CD4-positive, alpha-beta memory T cell (primary cell): Measurements from ENCODE around the gene FBXO41. TPM values are rescaled to one million over a fixed set of nuclear protein-coding genes. Genes with fewer than 3 reads are reported as not detected.

ENCODE experiments used
- CTCF ChIA-PET: fragments of 350-600 bp; sonication (Branson Sonifier 250); formaldehyde crosslinking; loops from one replicate; lab custom pipeline; 2021; ENCODE audit warnings: inconsistent platforms; ENCODE audit not compliant: partially characterized antibody; lab: Charles Lee
- POLR2A ChIA-PET: fragments of 350-600 bp; sonication (Branson Sonifier 250); formaldehyde crosslinking; loops from one replicate; lab custom pipeline; 2021; ENCODE audit not compliant: partially characterized antibody; lab: Charles Lee
- DNase-seq, 5 donors: peaks; one replicate each; pipeline versions ENCODE4 v3.0.0 to v3.0.0-alpha.2; 2020 to 2022; ENCODE audit warnings: mixed read lengths in 1 of 5
- H3K27ac ChIP-seq: one replicate; pipeline ENCODE4 v1.7.0; 2013; ENCODE audit warnings: low read depth, low read length
- H3K27me3 ChIP-seq: 2 replicates; pipeline ENCODE4 v1.7.0; 2013; ENCODE audit warnings: mild to moderate bottlenecking, low read length, moderate library complexity; ENCODE audit not compliant: insufficient read depth
- H3K36me3 ChIP-seq: 2 replicates; pipeline ENCODE4 v1.7.0; 2013; ENCODE audit warnings: mild to moderate bottlenecking, low read length, moderate library complexity; ENCODE audit not compliant: insufficient read depth
- H3K4me1 ChIP-seq: 2 replicates; pipeline ENCODE4 v1.7.0; 2013; ENCODE audit warnings: mild to moderate bottlenecking, low read length, moderate library complexity; ENCODE audit not compliant: insufficient read depth
- H3K4me3 ChIP-seq, 2 donors: one replicate each; pipeline ENCODE4 v1.7.0; 2013; ENCODE audit warnings: low read length in 2 of 2, mild to moderate bottlenecking in 1 of 2
- H3K9me3 ChIP-seq, 2 donors: one replicate each; pipeline ENCODE4 v1.7.0; 2013; ENCODE audit warnings: low read length in 2 of 2, control low read depth in 1 of 2; ENCODE audit not compliant: control insufficient read depth in 1 of 2
- H3K27ac Mint-ChIP-seq, 7 donors: one replicate each; pipeline ENCODE4 v1.8.0; 2020 to 2021; ENCODE audit warnings: mixed read lengths in 7 of 7, mild to moderate bottlenecking in 6 of 7, inconsistent platforms in 3 of 7, moderate library complexity in 3 of 7
- H3K27me3 Mint-ChIP-seq, 2 donors: one replicate each; pipeline ENCODE4 v1.8.0; 2020 to 2021; ENCODE audit warnings: mixed read lengths in 2 of 2
- H3K36me3 Mint-ChIP-seq, 2 donors: one replicate each; pipeline ENCODE4 v1.8.0; 2020 to 2021; ENCODE audit warnings: mixed read lengths in 2 of 2, inconsistent platforms in 1 of 2, mild to moderate bottlenecking in 1 of 2
- H3K4me1 Mint-ChIP-seq, 4 donors: one replicate each; pipeline ENCODE4 v1.8.0; 2020 to 2021; ENCODE audit warnings: mixed read lengths in 4 of 4, mild to moderate bottlenecking in 1 of 4
- H3K4me3 Mint-ChIP-seq, 8 donors: one replicate each; pipeline ENCODE4 v1.8.0; 2020 to 2021; ENCODE audit warnings: mixed read lengths in 8 of 8, mild to moderate bottlenecking in 7 of 8, moderate library complexity in 6 of 8, inconsistent platforms in 3 of 8
- H3K9me3 Mint-ChIP-seq, 8 donors: one replicate each; pipeline ENCODE4 v1.8.0; 2020 to 2021; ENCODE audit warnings: mixed read lengths in 8 of 8, mild to moderate bottlenecking in 5 of 8, inconsistent platforms in 3 of 8, moderate library complexity in 1 of 8
- intact Hi-C: fragments of 100-400 bp; cut with micrococcal nuclease; formaldehyde crosslinking; loops from one replicate; pipeline ENCODE4 v1.15.1; 2023
- polyA plus RNA-seq, 2 donors: library from polyadenylated mRNA; unstranded; fragments of 300-500 nt; fragmentation: Illumina TruSeq; gene quantifications; one replicate each; pipeline ENCODE4 v1.2.3, GENCODE V29; 2021
- total RNA-seq, 2 experiments: library from RNA; stranded (reverse); gene quantifications; one replicate each; pipeline ENCODE4 v1.2.3, GENCODE V29; 2021

FBXO41 gene
- total and polyA plus RNA-seq, 4 experiments from 2014 or later = 1.6 to 11.4 (median 9.8) TPM; not detected in 1

- Histone ChIP-seq H3K36me3 (peaks cover 15% of the 10 kb centered on the region), H3K4me3 (no peak overlapping the region), H3K9me3 (no peaks in the 10 kb centered on the region), H3K27ac (no peak overlapping the region), H3K27me3 (no peaks in the 10 kb centered on the region), H3K4me1 (no peaks in the 10 kb centered on the region)
- no peak for DNase-seq
- Mint-ChIP-seq H3K4me3 (no peak overlapping the region), H3K9me3 (no peaks in the 10 kb centered on the region), H3K36me3 (peaks cover 11 to 33% of the 10 kb centered on the region in 2 donors), H3K27ac (no peak overlapping the region), H3K27me3 (no peaks in the 10 kb centered on the region), H3K4me1 (peaks cover 0 to 6% (median 0%) of the 10 kb centered on the region in 4 donors)
- ChIA-PET CTCF (interaction anchor here (4.5 kb wide), 1 partner anchor 14 kb away, joined by 23 read pairs; the partner anchor contains the start of gene SMYD5), POLR2A (interaction anchor here (0.9 kb wide), 1 partner anchor 114 kb away, joined by 3 read pairs; the partner anchor contains the start of gene RAB11FIP5)
- intact Hi-C loops = no loop called here
Observed at GRCh38 chr2:73227086-73227485, 57.2 kb downstream of the FBXO41 start.

DNA sequence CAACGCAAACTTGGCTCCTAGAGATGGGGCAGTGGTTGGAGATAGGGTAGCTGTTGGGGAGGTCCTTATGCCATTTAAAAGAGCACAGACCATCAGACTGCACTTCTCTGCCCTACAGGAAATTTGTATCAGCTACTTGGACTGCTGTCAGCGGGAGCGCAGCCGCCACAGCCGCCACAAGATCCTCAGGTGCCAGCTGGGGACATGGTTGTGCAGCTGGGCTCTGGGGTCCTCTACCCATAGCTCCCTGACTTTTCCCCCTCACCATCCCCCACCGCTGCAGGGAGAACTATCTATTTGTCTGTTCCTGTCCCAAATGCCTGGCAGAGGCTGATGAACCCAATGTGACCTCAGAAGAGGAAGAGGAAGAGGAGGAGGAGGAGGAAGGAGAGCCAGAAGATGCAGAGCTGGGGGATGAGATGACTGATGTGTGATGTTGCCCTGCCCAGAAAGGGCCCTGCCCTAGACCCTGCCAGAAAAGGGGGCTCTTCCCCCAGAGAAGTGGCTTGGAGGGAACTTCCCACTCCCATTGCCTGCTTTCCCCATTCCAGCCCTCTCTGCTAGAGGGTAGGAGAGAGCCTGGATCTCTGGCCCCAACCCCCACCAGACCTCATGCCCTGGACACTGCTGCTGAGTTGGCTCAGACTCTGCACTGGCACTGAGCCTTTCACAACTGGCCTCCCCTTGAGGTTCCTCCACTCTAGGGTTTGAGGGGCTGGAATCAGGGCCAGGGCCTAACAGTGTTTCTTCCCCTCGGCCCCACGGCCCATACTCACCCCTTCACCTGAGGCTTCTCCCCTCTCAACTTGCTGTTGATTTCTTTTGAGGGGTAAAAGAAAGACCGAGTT, 58.5 kb downstream of the FBXO41 start:
- H3K36me3 ChIP-seq = peaks cover 28% of the 10 kb centered on the region
- no peaks in the 10 kb centered on the region for H3K9me3 Mint-ChIP-seq
- peaks cover 20 to 46% of the 10 kb centered on the region in 2 donors for H3K36me3 Mint-ChIP-seq
- H3K27me3 ChIP-seq = no peaks in the 10 kb centered on the region
- DNase-seq = no peak
- no peak overlapping the region for H3K4me3 Mint-ChIP-seq
- intact Hi-C loops = no loop called here
- no peaks in the 10 kb centered on the region for H3K9me3 ChIP-seq
- ChIA-PET CTCF (interaction anchor here (1.0 kb wide), 1 partner anchor 13 kb away, joined by 4 read pairs; no protein-coding TSS in a partner anchor), POLR2A (interaction anchor here (2.0 kb wide), 1 partner anchor 8 kb away, joined by 9 read pairs; the partner anchor contains the start of genes CCT7 and PRADC1)
- H3K4me1 ChIP-seq = no peaks in the 10 kb centered on the region
- H3K4me3 ChIP-seq = no peak overlapping the region
- H3K27ac ChIP-seq = no peak overlapping the region
- no peaks in the 10 kb centered on the region for H3K27me3 Mint-ChIP-seq
- H3K4me1 Mint-ChIP-seq = peaks cover 0 to 6% (median 0%) of the 10 kb centered on the region in 4 donors
- H3K27ac Mint-ChIP-seq = no peak overlapping the region

GRCh38 chr2:73223821-73224220, 60.5 kb downstream of the FBXO41 start:
- Mint-ChIP-seq H3K27ac (no peak overlapping the region), H3K4me1 (peaks cover 0 to 6% (median 0%) of the 10 kb centered on the region in 4 donors), H3K27me3 (no peaks in the 10 kb centered on the region), H3K9me3 (no peaks in the 10 kb centered on the region), H3K4me3 (no peak overlapping the region), H3K36me3 (peaks cover 20 to 57% of the 10 kb centered on the region in 2 donors)
- H3K4me1 ChIP-seq = no peaks in the 10 kb centered on the region
- intact Hi-C loops = no loop called here
- H3K27me3 ChIP-seq = no peaks in the 10 kb centered on the region
- POLR2A ChIA-PET = interaction anchor here (1.2 kb wide), 2 partner anchors 11 to 15 kb away, joined by 3 read pairs; no protein-coding TSS in a partner anchor
- no peak overlapping the region for H3K4me3 ChIP-seq
- CTCF ChIA-PET = interaction anchor here (1.7 to 3.7 kb wide), 2 partner anchors 10 to 11 kb away, joined by 7 to 19 read pairs; partner anchors contain the start of genes CCT7, PRADC1 and SMYD5
- H3K36me3 ChIP-seq = peaks cover 40% of the 10 kb centered on the region
- no peaks in the 10 kb centered on the region for H3K9me3 ChIP-seq
- no peak overlapping the region for H3K27ac ChIP-seq
- DNase-seq = no peak

DNA sequence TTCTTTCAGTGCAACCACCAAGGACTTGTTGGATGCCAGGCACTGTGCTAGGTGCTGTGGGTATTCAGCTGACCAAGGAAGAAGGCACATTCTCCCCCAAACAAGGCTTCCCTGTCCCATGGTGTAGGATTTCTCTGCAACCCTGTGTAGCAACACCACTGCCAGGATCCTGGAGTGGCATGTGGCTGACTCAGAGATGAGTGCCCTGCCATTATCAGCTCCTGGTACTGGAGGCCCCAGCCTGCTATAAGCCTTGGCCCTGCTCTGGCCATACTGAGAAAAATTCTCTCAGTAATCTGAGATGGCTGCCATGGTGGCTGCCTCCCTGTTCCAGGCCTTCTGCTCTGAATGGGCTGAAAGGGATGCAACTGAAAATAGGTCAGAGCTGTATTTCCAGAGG, 66.0 kb downstream of the FBXO41 start:
- intact Hi-C loops = no loop called here
- H3K4me1 Mint-ChIP-seq = peaks cover 20 to 27% (median 23%) of the 10 kb centered on the region in 4 donors
- no peak for DNase-seq
- H3K27me3 Mint-ChIP-seq = no peaks in the 10 kb centered on the region
- Histone ChIP-seq H3K4me1 (peaks cover 20% of the 10 kb centered on the region), H3K36me3 (peaks cover 35% of the 10 kb centered on the region), H3K27me3 (no peaks in the 10 kb centered on the region), H3K4me3 (no peak overlapping the region), H3K9me3 (no peaks in the 10 kb centered on the region), H3K27ac (no peak overlapping the region)
- H3K36me3 Mint-ChIP-seq = peaks cover 15 to 44% of the 10 kb centered on the region in 2 donors
- H3K9me3 Mint-ChIP-seq = no peaks in the 10 kb centered on the region
- ChIA-PET CTCF (interaction anchor here (1.3 to 3.6 kb wide), 2 partner anchors 10 to 41 kb away, joined by 3 to 9 read pairs; no protein-coding TSS in a partner anchor), POLR2A (interaction anchor here (2.0 kb wide), 1 partner anchor 15 kb away, joined by 11 read pairs; the partner anchor contains the start of genes CCT7 and PRADC1)
- no peak overlapping the region for H3K4me3 Mint-ChIP-seq
- no peak overlapping the region for H3K27ac Mint-ChIP-seq

DNA sequence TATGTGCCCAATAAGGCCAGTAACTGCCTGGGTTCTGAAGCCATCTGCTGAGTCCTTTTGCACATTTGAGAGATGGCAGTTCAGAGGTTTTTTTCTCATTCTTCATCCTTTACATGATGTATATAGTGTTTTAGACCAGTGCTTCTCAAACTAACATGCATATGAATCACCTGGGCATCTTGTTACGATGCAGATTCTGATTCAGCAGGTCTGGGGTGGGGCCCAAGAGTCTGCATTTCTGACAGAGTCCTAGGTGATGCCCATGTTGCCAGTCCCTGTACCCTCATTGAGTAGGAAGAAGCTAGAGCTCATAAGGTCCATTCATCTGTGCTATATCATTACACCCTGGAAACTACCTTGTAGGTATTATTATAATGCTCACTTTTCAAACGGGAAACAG, 66.5 kb downstream of the FBXO41 start:
- Histone ChIP-seq H3K4me3 (no peak overlapping the region), H3K27ac (no peak overlapping the region), H3K27me3 (no peaks in the 10 kb centered on the region), H3K4me1 (peaks cover 25% of the 10 kb centered on the region), H3K9me3 (no peaks in the 10 kb centered on the region), H3K36me3 (peaks cover 30% of the 10 kb centered on the region)
- CTCF ChIA-PET = interaction anchor here (1.3 to 3.6 kb wide), 2 partner anchors 11 to 40 kb away, joined by 3 to 9 read pairs; no protein-coding TSS in a partner anchor
- Mint-ChIP-seq H3K27me3 (no peaks in the 10 kb centered on the region), H3K4me3 (peak overlapping the region in 1 of 8 donors; percentile 7), H3K36me3 (peaks cover 15 to 41% of the 10 kb centered on the region in 2 donors), H3K27ac (peak overlapping the region in 1 of 7 donors; percentile 18), H3K4me1 (peaks cover 21 to 32% (median 26%) of the 10 kb centered on the region in 4 donors), H3K9me3 (no peaks in the 10 kb centered on the region)
- DNase-seq = no peak
- intact Hi-C loops = no loop called here
- POLR2A ChIA-PET = interaction anchor here (2.0 kb wide), 1 partner anchor 16 kb away, joined by 11 read pairs; the partner anchor contains the start of genes CCT7 and PRADC1

- intact Hi-C loops = no loop called here
- Histone ChIP-seq H3K9me3 (no peaks in the 10 kb centered on the region), H3K27ac (no peak overlapping the region), H3K4me1 (peaks cover 32% of the 10 kb centered on the region), H3K4me3 (no peak overlapping the region), H3K27me3 (no peaks in the 10 kb centered on the region), H3K36me3 (peaks cover 25% of the 10 kb centered on the region)
- ChIA-PET POLR2A (interaction anchor here (2.7 kb wide), 1 partner anchor 16 kb away, joined by 17 read pairs; the partner anchor contains the start of genes CCT7 and PRADC1), CTCF (interaction anchor here (0.6 to 3.6 kb wide), 3 partner anchors 11 to 1886 kb away, joined by 3 to 9 read pairs (median 3); partner anchors contain the start of gene ZNF638)
- H3K36me3 Mint-ChIP-seq = peaks cover 9 to 35% of the 10 kb centered on the region in 2 donors
- no peaks in the 10 kb centered on the region for H3K9me3 Mint-ChIP-seq
- DNase-seq = no peak
- H3K27me3 Mint-ChIP-seq = no peaks in the 10 kb centered on the region
- peaks cover 25 to 38% (median 31%) of the 10 kb centered on the region in 4 donors for H3K4me1 Mint-ChIP-seq
- H3K4me3 Mint-ChIP-seq = no peak overlapping the region
- peak overlapping the region in 1 of 7 donors; percentile 18 for H3K27ac Mint-ChIP-seq
Observed at GRCh38 chr2:73217160-73217559, 67.1 kb downstream of the FBXO41 start.
